HFF-Myc (cell line): ENCODE data around the gene SMAD7.

Source experiments
- DNase-seq: peaks from one replicate; pipeline ENCODE4 v3.0.0-alpha.2; 2011; ENCODE audit warnings: low read depth; ENCODE audit errors: extremely low read depth
- H3K4me3 ChIP-seq: replicated peaks from 2 replicates; pipeline ENCODE4 v1.5.1; 2011; ENCODE audit warnings: low read depth, mild to moderate bottlenecking, control low read depth, low read length
- TF ChIP-seq, protein P1 (sequence below): IDR thresholded peaks from 2 replicates; pipeline ENCODE4 v1.5.1; 2012; ENCODE audit warnings: mild to moderate bottlenecking, low read depth, low read length, control low read depth; ENCODE audit errors: missing control alignments

The SMAD7 gene

DNA sequence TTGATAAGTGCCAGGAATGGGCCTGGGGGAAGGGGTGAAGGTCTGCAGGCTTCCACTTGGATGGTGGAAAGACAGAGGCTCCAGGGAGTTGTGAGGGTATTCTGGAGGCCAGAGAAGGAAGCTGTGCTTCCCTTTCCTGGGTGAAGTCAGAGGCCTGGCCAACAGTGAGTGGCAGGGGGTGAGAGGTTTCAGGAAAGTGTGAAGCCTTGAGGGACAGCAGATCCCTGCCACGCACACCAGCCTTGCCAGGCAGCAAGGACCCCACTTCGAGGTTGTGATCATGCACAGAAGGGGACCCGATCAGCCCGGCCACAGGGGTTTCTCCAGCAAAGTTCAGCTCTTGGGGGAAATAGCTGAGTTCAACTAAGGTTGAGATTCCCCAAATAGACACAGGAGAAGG is 66.5 kb downstream of the SMAD7 start:
- TF ChIP-seq, protein P1, sequence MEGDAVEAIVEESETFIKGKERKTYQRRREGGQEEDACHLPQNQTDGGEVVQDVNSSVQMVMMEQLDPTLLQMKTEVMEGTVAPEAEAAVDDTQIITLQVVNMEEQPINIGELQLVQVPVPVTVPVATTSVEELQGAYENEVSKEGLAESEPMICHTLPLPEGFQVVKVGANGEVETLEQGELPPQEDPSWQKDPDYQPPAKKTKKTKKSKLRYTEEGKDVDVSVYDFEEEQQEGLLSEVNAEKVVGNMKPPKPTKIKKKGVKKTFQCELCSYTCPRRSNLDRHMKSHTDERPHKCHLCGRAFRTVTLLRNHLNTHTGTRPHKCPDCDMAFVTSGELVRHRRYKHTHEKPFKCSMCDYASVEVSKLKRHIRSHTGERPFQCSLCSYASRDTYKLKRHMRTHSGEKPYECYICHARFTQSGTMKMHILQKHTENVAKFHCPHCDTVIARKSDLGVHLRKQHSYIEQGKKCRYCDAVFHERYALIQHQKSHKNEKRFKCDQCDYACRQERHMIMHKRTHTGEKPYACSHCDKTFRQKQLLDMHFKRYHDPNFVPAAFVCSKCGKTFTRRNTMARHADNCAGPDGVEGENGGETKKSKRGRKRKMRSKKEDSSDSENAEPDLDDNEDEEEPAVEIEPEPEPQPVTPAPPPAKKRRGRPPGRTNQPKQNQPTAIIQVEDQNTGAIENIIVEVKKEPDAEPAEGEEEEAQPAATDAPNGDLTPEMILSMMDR: no peak
- no peak overlapping the region for H3K4me3 ChIP-seq
- DNase-seq: no peak

DNA sequence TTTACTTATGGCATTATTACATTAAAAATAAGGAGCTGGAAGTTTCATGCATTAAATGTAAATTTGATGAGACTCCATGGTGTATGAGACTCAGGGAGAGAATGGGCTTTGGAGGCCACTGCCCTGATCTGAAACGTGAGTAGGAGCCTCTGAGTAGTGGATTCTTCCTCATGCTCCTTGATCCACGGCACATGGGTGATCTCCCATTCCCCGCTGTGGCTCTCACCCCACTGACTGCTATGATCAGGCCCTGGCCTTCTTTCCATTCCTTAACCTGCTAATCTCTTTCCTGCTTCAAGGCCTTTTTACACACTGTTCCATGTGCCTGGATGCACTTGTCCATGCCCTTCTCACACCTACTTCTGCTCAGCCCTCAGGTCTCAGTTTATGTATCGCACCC is 68.4 kb downstream of the SMAD7 start:
- TF ChIP-seq, protein P1: no peak
- no peak for DNase-seq
- no peak overlapping the region for H3K4me3 ChIP-seq

DNA sequence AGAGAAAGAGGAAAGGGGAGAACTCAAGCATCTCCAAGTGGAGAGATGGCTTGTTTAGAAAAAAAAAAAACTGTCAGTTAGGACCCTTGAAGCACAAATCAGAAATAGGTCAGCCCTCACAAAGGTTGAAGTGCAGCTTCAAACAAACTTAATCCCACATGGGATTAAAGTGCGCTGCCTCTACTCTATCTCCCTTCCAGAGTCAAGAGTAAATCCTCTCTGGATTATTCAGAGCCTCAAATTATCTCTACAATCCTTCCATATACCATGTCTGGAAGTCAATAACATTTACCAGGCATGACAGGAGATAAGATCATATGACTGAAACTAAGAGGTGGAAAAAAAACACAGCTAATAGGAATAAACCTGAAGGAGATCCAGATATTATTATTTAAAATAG is 69.8 kb downstream of the SMAD7 start:
- no peak for DNase-seq
- TF ChIP-seq, protein P1: no peak
- no peak overlapping the region for H3K4me3 ChIP-seq

DNA sequence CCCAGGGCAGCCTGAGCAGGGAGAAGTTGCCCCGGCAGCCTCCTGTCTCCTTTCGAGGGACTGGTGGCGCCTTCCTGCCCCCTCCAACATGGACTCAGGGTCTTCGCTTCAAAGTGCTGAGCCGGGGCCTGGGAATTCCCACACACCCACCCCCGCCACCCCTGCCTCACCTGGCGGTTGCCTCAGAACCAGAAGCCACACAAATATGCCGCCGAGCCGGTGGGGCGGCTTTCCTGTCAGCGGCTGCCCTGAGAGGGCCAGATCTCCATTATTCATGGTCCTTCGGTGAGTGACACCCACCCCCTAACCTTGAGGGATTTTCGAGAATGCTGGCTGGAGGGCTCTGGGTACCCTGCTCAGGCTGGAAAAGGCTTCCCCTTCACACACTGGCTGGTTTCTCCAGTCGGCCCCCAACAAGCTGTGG is 71.7 kb downstream of the SMAD7 start:
- H3K4me3 ChIP-seq: no peak overlapping the region
- no peak for DNase-seq
- TF ChIP-seq, protein P1: no peak

DNA sequence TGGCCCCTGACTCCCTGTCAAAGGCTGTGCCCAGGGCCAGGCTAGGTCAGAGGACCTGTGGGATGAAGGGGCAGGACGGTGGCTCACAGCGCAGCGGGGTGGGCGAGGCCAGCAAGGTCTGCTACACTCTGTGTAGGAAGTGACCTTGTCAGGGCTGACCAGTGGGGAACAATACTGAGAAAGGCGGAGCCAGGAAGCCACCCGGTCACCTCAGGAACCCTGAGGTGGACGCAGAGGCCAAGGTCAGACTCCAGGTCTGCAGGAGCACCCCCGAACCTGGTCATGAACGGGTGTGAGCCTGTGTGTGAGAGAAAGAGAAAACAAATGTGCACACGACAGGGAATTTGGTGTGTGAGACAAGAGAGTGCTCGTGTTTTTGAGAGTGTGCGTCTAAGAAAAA is 72.3 kb downstream of the SMAD7 start:
- no peak overlapping the region for H3K4me3 ChIP-seq
- DNase-seq: no peak
- TF ChIP-seq, protein P1: no peak

DNA sequence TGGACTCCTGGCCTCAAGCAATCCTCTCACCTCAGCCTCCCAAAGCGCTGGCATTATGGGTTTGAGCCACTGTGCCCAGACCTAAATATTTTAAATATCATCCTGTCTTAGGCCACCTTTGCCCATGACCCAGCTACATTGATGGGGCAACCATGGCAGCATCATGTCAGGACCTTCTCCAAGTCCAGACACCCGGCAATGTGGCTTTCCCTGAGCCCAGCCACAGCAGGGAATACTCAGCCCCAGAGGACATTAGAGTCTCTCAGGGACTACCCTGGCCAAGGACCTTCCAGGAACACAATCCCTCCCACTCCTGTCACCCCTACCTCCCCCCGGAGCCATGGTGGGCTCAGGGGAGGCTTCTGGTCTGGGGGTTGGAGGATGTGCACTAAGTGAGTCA is 72.8 kb downstream of the SMAD7 start:
- TF ChIP-seq, protein P1: no peak
- DNase-seq: no peak

DNA sequence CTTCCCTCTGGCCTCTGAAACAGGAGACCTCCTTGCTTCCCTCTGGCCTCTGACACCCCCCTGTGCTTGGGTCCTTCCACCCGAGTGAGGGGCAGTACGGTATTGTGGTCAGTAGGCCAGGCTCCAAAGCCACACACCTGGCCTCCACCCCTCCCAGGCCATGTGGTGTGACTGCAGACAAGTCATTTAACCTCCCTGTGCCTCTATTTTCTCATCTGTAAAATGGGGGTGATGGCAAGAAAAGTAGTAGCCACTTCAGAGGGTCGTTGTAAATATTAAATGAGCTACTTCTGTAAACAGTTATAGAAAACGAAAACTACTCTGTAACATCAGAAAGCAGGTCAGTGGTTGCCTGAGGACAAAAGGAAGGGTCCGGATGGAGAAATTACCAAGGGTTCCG is 74.2 kb downstream of the SMAD7 start:
- no peak overlapping the region for H3K4me3 ChIP-seq
- TF ChIP-seq, protein P1: no peak
- DNase-seq: no peak

More for the DNA sequence above, 72.8 kb downstream of the SMAD7 start:
- no peak overlapping the region for H3K4me3 ChIP-seq
